Activated T-helper 1 cell treated with anti-CD3 and anti-CD28 coated beads, Interleukin-12 subunit alpha, Interleukin-12 subunit beta, Interleukin-2, Interleukin-4 antibody, amounts not matched to agents 30 ng/mL and 10 ng/mL and 1 ng/mL, durations not matched to agents 14 hours and 24 hours and 36 hours (primary cell): Measurements from ENCODE around the gene PRKCA. TPM values are rescaled to one million over a fixed set of nuclear protein-coding genes. Genes with fewer than 3 reads are reported as not detected.
A peak's percentile ranks its signal among the peaks of the same experiment; 100 is the strongest.
"Not testable (repeated sequence)": the region's sequence is repeated elsewhere in the genome, so short reads cannot be mapped to it uniquely, and the experiment has no call there.

Experiments
- DNase-seq: peaks from one replicate; pipeline ENCODE4 v3.0.0; 2021; ENCODE audit warnings: low spot score
- H3K27ac Mint-ChIP-seq: one replicate; pipeline ENCODE4 v1.8.0; 2021; ENCODE audit warnings: mild to moderate bottlenecking, mixed read lengths
- H3K27me3 Mint-ChIP-seq: one replicate; pipeline ENCODE4 v1.8.0; 2022; ENCODE audit warnings: mild to moderate bottlenecking, moderate library complexity, mixed read lengths; ENCODE audit not compliant: insufficient read depth
- H3K36me3 Mint-ChIP-seq: one replicate; pipeline ENCODE4 v1.8.0; 2021; ENCODE audit warnings: low read depth, mixed read lengths
- H3K4me1 Mint-ChIP-seq: one replicate; pipeline ENCODE4 v1.8.0; 2021; ENCODE audit warnings: low read depth, mixed read lengths
- H3K4me3 Mint-ChIP-seq: one replicate; pipeline ENCODE4 v1.8.0; 2021; ENCODE audit warnings: mild to moderate bottlenecking, moderate library complexity, mixed read lengths
- H3K9me3 Mint-ChIP-seq: one replicate; pipeline ENCODE4 v1.8.0; 2021; ENCODE audit warnings: mixed read lengths
- intact Hi-C: fragments of 100-400 bp; cut with micrococcal nuclease; formaldehyde crosslinking; loops from one replicate; pipeline ENCODE4 v1.15.1; 2024
- total RNA-seq: library from RNA; stranded (reverse); gene quantifications from 2 replicates; pipeline ENCODE4 v1.2.3, GENCODE V29; 2022

PRKCA gene
- total RNA-seq, 1 donor from 2014 or later = 157 TPM

GRCh38 chr17:66313995-66314659 lies 11.7 kb downstream of the PRKCA start:
- Mint-ChIP-seq H3K27me3 (no peaks in the 10 kb centered on the region), H3K27ac (peak overlapping the region; percentile 80), H3K4me3 (no peak overlapping the region), H3K36me3 (peaks cover 54% of the 10 kb centered on the region), H3K9me3 (no peaks in the 10 kb centered on the region), H3K4me1 (peaks cover 77% of the 10 kb centered on the region)
- DNase-seq = no peak
- intact Hi-C loops = loop anchor here (1.0 kb wide), 5 partner anchors 8 to 233 kb away; no protein-coding TSS in a partner anchor

- Mint-ChIP-seq H3K27ac (no peak overlapping the region), H3K4me1 (peaks cover 48% of the 10 kb centered on the region), H3K36me3 (peaks cover 48% of the 10 kb centered on the region), H3K27me3 (no peaks in the 10 kb centered on the region), H3K9me3 (peaks cover 13% of the 10 kb centered on the region), H3K4me3 (no peak overlapping the region)
- intact Hi-C loops = no loop called here
- no peak for DNase-seq
Measured at GRCh38 chr17:66317629-66318028, 15.2 kb downstream of the PRKCA start.

- intact Hi-C loops = no loop called here
- Mint-ChIP-seq H3K27ac (no peak overlapping the region), H3K36me3 (peaks cover 48% of the 10 kb centered on the region), H3K27me3 (no peaks in the 10 kb centered on the region), H3K4me1 (peaks cover 32% of the 10 kb centered on the region), H3K4me3 (no peak overlapping the region), H3K9me3 (peaks cover 13% of the 10 kb centered on the region)
- no peak for DNase-seq
Measured at GRCh38 chr17:66319226-66319625, 16.8 kb downstream of the PRKCA start.

GRCh38 chr17:66322764-66323163 lies 20.4 kb downstream of the PRKCA start:
- H3K9me3 Mint-ChIP-seq = peaks cover 13% of the 10 kb centered on the region
- intact Hi-C loops = no loop called here
- no peak overlapping the region for H3K27ac Mint-ChIP-seq
- H3K4me3 Mint-ChIP-seq = no peak overlapping the region
- peaks cover 32% of the 10 kb centered on the region for H3K4me1 Mint-ChIP-seq
- H3K27me3 Mint-ChIP-seq = no peaks in the 10 kb centered on the region
- peaks cover 49% of the 10 kb centered on the region for H3K36me3 Mint-ChIP-seq
- DNase-seq = no peak

DNA sequence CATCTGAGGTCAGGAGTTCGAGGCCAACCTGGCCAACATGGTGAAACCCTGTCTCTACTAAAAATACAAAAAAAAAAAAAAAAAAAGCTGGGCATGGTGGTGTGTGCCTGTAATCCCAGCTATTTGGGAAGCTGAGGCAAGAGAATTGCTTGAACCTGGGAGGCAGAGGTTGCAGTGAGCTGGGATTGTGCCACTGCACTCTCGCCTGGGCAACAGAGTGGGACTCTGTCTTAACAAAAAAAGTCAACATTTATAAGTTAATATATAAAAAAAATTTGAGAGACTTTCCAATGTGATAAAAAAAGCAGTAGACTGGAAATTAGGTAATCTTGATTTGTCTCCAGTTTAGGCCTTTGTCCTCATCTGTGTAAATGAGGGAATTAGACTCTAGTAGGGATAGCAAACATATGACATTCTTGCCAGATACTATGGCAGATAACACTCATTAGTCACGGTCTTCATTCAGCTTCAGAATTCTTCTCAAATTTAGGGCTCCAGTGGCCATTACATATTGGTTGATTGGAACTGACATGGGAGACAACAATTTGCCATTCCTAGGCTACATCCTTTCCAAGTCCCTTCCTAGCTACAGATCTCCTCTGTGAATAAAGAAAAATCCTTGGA lies 22.1 kb downstream of the PRKCA start:
- peaks cover 45% of the 10 kb centered on the region for H3K4me1 Mint-ChIP-seq
- H3K4me3 Mint-ChIP-seq, DNase-seq, intact Hi-C loops, H3K27me3 Mint-ChIP-seq, H3K27ac Mint-ChIP-seq: not testable (repeated sequence)
- H3K36me3 Mint-ChIP-seq = peaks cover 59% of the 10 kb centered on the region
- H3K9me3 Mint-ChIP-seq = peaks cover 13% of the 10 kb centered on the region

- intact Hi-C loops = no loop called here
- H3K36me3 Mint-ChIP-seq = peaks cover 49% of the 10 kb centered on the region
- H3K9me3 Mint-ChIP-seq = peaks cover 6% of the 10 kb centered on the region
- peak overlapping the region; percentile 43 for H3K27ac Mint-ChIP-seq
- H3K4me3 Mint-ChIP-seq = no peak overlapping the region
- H3K27me3 Mint-ChIP-seq = no peaks in the 10 kb centered on the region
- peaks cover 64% of the 10 kb centered on the region for H3K4me1 Mint-ChIP-seq
- no peak for DNase-seq
Measured at GRCh38 chr17:66326476-66327047, 24.1 kb downstream of the PRKCA start.

- peak overlapping the region; percentile 70 for H3K4me3 Mint-ChIP-seq
- no peaks in the 10 kb centered on the region for H3K9me3 Mint-ChIP-seq
- H3K36me3 Mint-ChIP-seq = peaks cover 37% of the 10 kb centered on the region
- peaks cover 74% of the 10 kb centered on the region for H3K4me1 Mint-ChIP-seq
- intact Hi-C loops = loop anchor here (1.0 to 2.0 kb wide), 4 partner anchors 16 to 34 kb away; partner anchors contain the start of gene PRKCA
- H3K27ac Mint-ChIP-seq = peak overlapping the region; percentile 91
- no peak for DNase-seq
- H3K27me3 Mint-ChIP-seq = no peaks in the 10 kb centered on the region
Measured at GRCh38 chr17:66330646-66331037, 28.2 kb downstream of the PRKCA start.

GRCh38 chr17:66331038-66331816 lies 28.8 kb downstream of the PRKCA start:
- Mint-ChIP-seq H3K27me3 (no peaks in the 10 kb centered on the region), H3K4me1 (peaks cover 68% of the 10 kb centered on the region), H3K9me3 (no peaks in the 10 kb centered on the region), H3K27ac (peak overlapping the region; percentile 91), H3K4me3 (peak overlapping the region; percentile 70), H3K36me3 (peaks cover 36% of the 10 kb centered on the region)
- intact Hi-C loops = loop anchor here (1.0 to 2.0 kb wide), 4 partner anchors 17 to 34 kb away; partner anchors contain the start of gene PRKCA
- DNase-seq = peak; percentile 17

DNA sequence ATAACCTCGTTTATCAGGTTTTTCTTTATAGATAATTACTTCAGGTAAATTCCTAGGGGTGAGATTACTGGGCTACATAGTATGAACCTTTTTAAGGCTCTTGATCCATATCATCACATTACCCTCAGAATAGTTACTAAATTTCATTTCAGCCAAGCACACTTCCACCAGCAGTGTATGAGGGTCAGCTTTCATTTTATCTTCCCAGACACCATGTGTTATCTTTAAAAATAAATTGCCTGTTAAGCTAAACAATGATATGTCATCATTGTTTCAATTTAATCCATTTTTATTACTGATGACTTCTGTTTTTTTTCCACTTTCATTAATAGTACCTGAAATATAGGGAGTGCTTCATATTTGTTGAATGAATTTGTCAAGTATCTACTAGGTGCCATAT lies 33.4 kb downstream of the PRKCA start:
- no peaks in the 10 kb centered on the region for H3K27me3 Mint-ChIP-seq
- H3K36me3 Mint-ChIP-seq = peaks cover 35% of the 10 kb centered on the region
- intact Hi-C loops = no loop called here
- no peaks in the 10 kb centered on the region for H3K9me3 Mint-ChIP-seq
- no peak overlapping the region for H3K4me3 Mint-ChIP-seq
- H3K27ac Mint-ChIP-seq = no peak overlapping the region
- peaks cover 67% of the 10 kb centered on the region for H3K4me1 Mint-ChIP-seq
- no peak for DNase-seq

- H3K27ac Mint-ChIP-seq = peak overlapping the region; percentile 58
- intact Hi-C loops = no loop called here
Measured at GRCh38 chr17:66337268-66337667, 34.9 kb downstream of the PRKCA start.

DNA sequence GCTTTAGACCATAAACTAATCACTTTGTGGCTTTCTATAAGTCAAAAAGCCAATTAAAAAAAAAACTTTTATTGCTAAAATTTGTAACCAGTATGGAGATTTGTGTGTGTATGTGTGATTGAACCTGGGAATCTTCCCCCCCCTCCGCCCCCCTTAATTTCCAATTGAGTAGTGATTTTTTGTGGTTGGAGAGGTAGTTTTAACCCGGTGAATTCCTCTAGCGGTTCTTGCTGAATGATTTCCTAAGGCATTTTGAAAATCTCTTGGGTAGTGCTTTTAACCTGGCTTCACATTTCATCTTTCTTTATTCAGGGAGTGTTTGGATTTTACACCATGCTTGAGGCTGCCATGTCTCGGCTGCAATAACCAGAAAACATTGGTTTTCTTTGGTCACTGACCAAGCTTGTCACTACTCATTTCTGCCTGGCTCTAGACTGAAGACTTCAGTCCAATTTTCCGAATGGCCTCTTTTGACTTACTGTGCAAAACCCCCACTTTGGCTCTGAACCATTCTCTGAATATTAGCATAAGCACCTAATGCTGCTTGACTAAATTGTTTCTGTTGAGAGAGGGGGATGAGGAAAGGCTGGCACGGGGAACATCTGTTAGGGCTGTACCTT lies 35.6 kb downstream of the PRKCA start:
- Mint-ChIP-seq H3K4me3 (no peak overlapping the region), H3K27me3 (no peaks in the 10 kb centered on the region), H3K36me3 (peaks cover 38% of the 10 kb centered on the region), H3K9me3 (no peaks in the 10 kb centered on the region), H3K4me1 (peaks cover 55% of the 10 kb centered on the region), H3K27ac (no peak overlapping the region)
- intact Hi-C loops = no loop called here
- DNase-seq = no peak

More at GRCh38 chr17:66337268-66337667, 34.9 kb downstream of the PRKCA start:
- H3K4me1 Mint-ChIP-seq = peaks cover 52% of the 10 kb centered on the region
- H3K9me3 Mint-ChIP-seq = no peaks in the 10 kb centered on the region
- no peak overlapping the region for H3K4me3 Mint-ChIP-seq
- no peak for DNase-seq
- H3K27me3 Mint-ChIP-seq = no peaks in the 10 kb centered on the region
- H3K36me3 Mint-ChIP-seq = peaks cover 37% of the 10 kb centered on the region

GRCh38 chr17:66338937-66339336 lies 36.5 kb downstream of the PRKCA start:
- intact Hi-C loops = no loop called here
- Mint-ChIP-seq H3K27ac (peak overlapping the region; percentile 19), H3K4me3 (peak overlapping the region; percentile 8), H3K36me3 (peaks cover 42% of the 10 kb centered on the region), H3K27me3 (no peaks in the 10 kb centered on the region), H3K9me3 (no peaks in the 10 kb centered on the region), H3K4me1 (peaks cover 63% of the 10 kb centered on the region)
- DNase-seq = no peak
